PC-9 (cell line): ENCODE measurements around the gene SLC8A3. TPM values are rescaled to one million over a fixed set of nuclear protein-coding genes. Genes with fewer than 3 reads are reported as not detected.

Experiments used
- BruUV-seq: library from RNA; stranded (reverse); fragments of 400-500 nt; replicated peaks from 2 replicates; lab custom pipeline; 2021; lab: Mats Ljungman, UMichigan
- CTCF ChIA-PET: fragments of 300-600 bp; sonication (Branson Sonifier 250); formaldehyde crosslinking; loops from one replicate; lab custom pipeline; 2022; ENCODE audit warnings: antibody characterized with exemption; lab: Charles Lee
- POLR2A ChIA-PET: fragments of 300-600 bp; sonication (Branson Sonifier 250); formaldehyde crosslinking; loops from one replicate; lab custom pipeline; 2022; ENCODE audit warnings: antibody characterized with exemption; ENCODE audit not compliant: unreplicated experiment; lab: Charles Lee
- DNase-seq, 2 experiments: peaks; one replicate each; pipeline versions ENCODE4 v3.0.0 to v3.0.0-alpha.2; 2015 to 2022; ENCODE audit warnings: mixed read lengths in 1 of 2
- H2AFZ ChIP-seq: fragments of 200-600 bp; sonication (generic); 2 replicates; pipeline ENCODE4 v1.8.1; 2017; ENCODE audit warnings: antibody characterized with exemption
- H3F3A ChIP-seq: fragments of 200-600 bp; sonication (generic); 2 replicates; pipeline ENCODE4 v1.8.1; 2017; ENCODE audit warnings: antibody characterized with exemption, mild to moderate bottlenecking, low read depth; ENCODE audit not compliant: insufficient read depth
- H3K27ac ChIP-seq: fragments of 200-600 bp; sonication (generic); 2 replicates; pipeline ENCODE4 v1.6.1; 2016; ENCODE audit warnings: mixed run types
- H3K27me3 ChIP-seq: fragments of 200-600 bp; sonication (generic); 2 replicates; pipeline ENCODE4 v1.6.1; 2016; ENCODE audit warnings: low read depth, mixed run types; ENCODE audit not compliant: insufficient read depth
- H3K36me3 ChIP-seq: fragments of 200-600 bp; sonication (generic); 2 replicates; pipeline ENCODE4 v1.6.1; 2016; ENCODE audit warnings: low read depth, mixed run types
- H3K4me1 ChIP-seq: fragments of 200-600 bp; sonication (generic); replicated peaks from 2 replicates; pipeline ENCODE4 v1.6.1; 2016; ENCODE audit warnings: mixed run types; ENCODE audit not compliant: insufficient read depth
- H3K4me2 ChIP-seq: fragments of 200-600 bp; sonication (generic); 2 replicates; pipeline ENCODE4 v1.6.1; 2017; ENCODE audit warnings: mixed run types
- H3K4me3 ChIP-seq: fragments of 200-600 bp; sonication (generic); 2 replicates; pipeline ENCODE4 v1.6.1; 2016; ENCODE audit warnings: mixed run types
- H3K79me2 ChIP-seq: fragments of 200-600 bp; sonication (generic); 2 replicates; pipeline ENCODE4 v1.6.1; 2017; ENCODE audit warnings: low read depth, mixed run types
- H3K9me2 ChIP-seq: fragments of 200-600 bp; sonication (generic); 2 replicates; pipeline ENCODE4 v1.8.1; 2017; ENCODE audit warnings: mild to moderate bottlenecking; ENCODE audit not compliant: insufficient read depth
- H3K9me3 ChIP-seq: fragments of 200-600 bp; sonication (generic); 2 replicates; pipeline ENCODE4 v1.8.1; 2016; ENCODE audit warnings: low read depth; ENCODE audit not compliant: insufficient read depth
- H4K20me1 ChIP-seq: fragments of 200-600 bp; sonication (generic); 2 replicates; pipeline ENCODE4 v1.8.1; 2017; ENCODE audit not compliant: insufficient read depth
- EZH2 ChIP-seq: fragments of 200-600 bp; sonication (generic); IDR thresholded peaks from 2 replicates; pipeline ENCODE4 v1.8.0; 2017; ENCODE audit warnings: antibody characterized with exemption, low read depth
- intact Hi-C: fragments of 100-400 bp; cut with micrococcal nuclease; formaldehyde crosslinking; loops from one replicate; pipeline ENCODE4 v1.10.0; 2022; ENCODE audit not compliant: unreplicated experiment
- total RNA-seq: library from RNA; stranded (reverse); gene quantifications from 2 replicates; pipeline ENCODE4 v1.2.3, GENCODE V29; 2021
- TF ChIP-seq, protein P1 (sequence below): fragments of 200-600 bp; sonication (generic); conservative IDR thresholded peaks from 2 replicates; pipeline ENCODE4 v1.6.1; 2017; ENCODE audit warnings: mixed run types, antibody characterized with exemption, mild to moderate bottlenecking, moderate library complexity

The SLC8A3 gene
- total RNA-seq, 1 experiment from 2014 or later, result not detected

DNA sequence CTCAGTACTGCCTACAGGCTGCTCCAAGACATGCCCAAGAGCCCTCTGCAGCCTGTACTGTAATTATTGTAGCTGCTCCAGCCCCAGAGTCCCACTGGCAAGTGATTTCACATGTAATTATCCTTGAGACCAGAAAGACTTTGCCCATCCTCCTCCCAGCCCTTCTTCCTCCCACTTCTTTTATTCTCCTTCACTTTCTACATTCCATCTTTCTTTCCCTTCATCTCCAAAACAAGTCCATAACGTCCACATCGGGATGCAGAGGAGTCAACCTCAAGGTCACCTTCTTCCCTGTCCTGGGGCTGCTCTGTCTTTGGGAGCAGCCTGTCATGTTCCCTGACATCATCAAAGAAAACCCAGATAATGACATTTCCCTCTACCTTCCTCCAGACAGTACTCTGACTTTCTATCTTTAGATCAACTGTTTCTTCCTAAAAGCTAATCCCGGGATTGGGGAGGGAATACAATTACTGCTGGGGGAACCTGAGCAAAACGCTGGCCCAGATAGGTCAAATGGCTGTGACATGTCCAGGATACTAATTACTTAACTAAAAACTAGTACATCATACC, 39.1 kb downstream of the SLC8A3 start:
- no peak for TF ChIP-seq EZH2
- TF ChIP-seq, protein P1, sequence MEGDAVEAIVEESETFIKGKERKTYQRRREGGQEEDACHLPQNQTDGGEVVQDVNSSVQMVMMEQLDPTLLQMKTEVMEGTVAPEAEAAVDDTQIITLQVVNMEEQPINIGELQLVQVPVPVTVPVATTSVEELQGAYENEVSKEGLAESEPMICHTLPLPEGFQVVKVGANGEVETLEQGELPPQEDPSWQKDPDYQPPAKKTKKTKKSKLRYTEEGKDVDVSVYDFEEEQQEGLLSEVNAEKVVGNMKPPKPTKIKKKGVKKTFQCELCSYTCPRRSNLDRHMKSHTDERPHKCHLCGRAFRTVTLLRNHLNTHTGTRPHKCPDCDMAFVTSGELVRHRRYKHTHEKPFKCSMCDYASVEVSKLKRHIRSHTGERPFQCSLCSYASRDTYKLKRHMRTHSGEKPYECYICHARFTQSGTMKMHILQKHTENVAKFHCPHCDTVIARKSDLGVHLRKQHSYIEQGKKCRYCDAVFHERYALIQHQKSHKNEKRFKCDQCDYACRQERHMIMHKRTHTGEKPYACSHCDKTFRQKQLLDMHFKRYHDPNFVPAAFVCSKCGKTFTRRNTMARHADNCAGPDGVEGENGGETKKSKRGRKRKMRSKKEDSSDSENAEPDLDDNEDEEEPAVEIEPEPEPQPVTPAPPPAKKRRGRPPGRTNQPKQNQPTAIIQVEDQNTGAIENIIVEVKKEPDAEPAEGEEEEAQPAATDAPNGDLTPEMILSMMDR, result no peak
- Histone ChIP-seq H4K20me1 (no peaks in the 10 kb centered on the region), H3K9me3 (no peaks in the 10 kb centered on the region), H3K9me2 (no peaks in the 10 kb centered on the region), H3K36me3 (no peaks in the 10 kb centered on the region), H3K79me2 (no peaks in the 10 kb centered on the region), H3K4me3 (no peak overlapping the region), H3F3A (no peaks in the 10 kb centered on the region), H2AFZ (no peak overlapping the region), H3K4me1 (no peaks in the 10 kb centered on the region), H3K27ac (no peak overlapping the region), H3K4me2 (no peak overlapping the region), H3K27me3 (peaks cover 85% of the 10 kb centered on the region)
- DNase-seq, result no peak
- intact Hi-C loops, result no loop called here
- ChIA-PET POLR2A (no interaction called here), CTCF (no interaction called here)
- no TSS peak for BruUV-seq

- H3K27ac ChIP-seq, result no peak overlapping the region
- H3K4me3 ChIP-seq, result no peak overlapping the region
- no TSS peak for BruUV-seq
- intact Hi-C loops, result no loop called here
- no peaks in the 10 kb centered on the region for H3K79me2 ChIP-seq
- H3K27me3 ChIP-seq, result peaks cover 80% of the 10 kb centered on the region
- no peaks in the 10 kb centered on the region for H4K20me1 ChIP-seq
- no peaks in the 10 kb centered on the region for H3K36me3 ChIP-seq
- ChIA-PET CTCF (no interaction called here), POLR2A (interaction anchor here (0.6 kb wide), 1 partner anchor 20 kb away, joined by 4 read pairs; no protein-coding TSS in a partner anchor)
- no peaks in the 10 kb centered on the region for H3F3A ChIP-seq
- no peak for TF ChIP-seq EZH2
- TF ChIP-seq, protein P1, result no peak
- no peaks in the 10 kb centered on the region for H3K9me3 ChIP-seq
- no peak overlapping the region for H3K4me2 ChIP-seq
- no peak overlapping the region for H2AFZ ChIP-seq
- no peak for DNase-seq
- no peaks in the 10 kb centered on the region for H3K9me2 ChIP-seq
- H3K4me1 ChIP-seq, result no peaks in the 10 kb centered on the region
Observed at GRCh38 chr14:70148911-70149595, 39.7 kb downstream of the SLC8A3 start.

GRCh38 chr14:70148351-70148750, 40.4 kb downstream of the SLC8A3 start:
- peaks cover 79% of the 10 kb centered on the region for H3K27me3 ChIP-seq
- H3K9me2 ChIP-seq, result no peaks in the 10 kb centered on the region
- no peaks in the 10 kb centered on the region for H4K20me1 ChIP-seq
- H3K36me3 ChIP-seq, result no peaks in the 10 kb centered on the region
- CTCF ChIA-PET, result no interaction called here
- H3K27ac ChIP-seq, result no peak overlapping the region
- no peaks in the 10 kb centered on the region for H3K79me2 ChIP-seq
- no peaks in the 10 kb centered on the region for H3K4me1 ChIP-seq
- POLR2A ChIA-PET, result no interaction called here
- H3K4me3 ChIP-seq, result no peak overlapping the region
- DNase-seq, result no peak
- TF ChIP-seq, protein P1, result no peak
- no peak for TF ChIP-seq EZH2
- no peak overlapping the region for H2AFZ ChIP-seq
- no peaks in the 10 kb centered on the region for H3F3A ChIP-seq
- no peak overlapping the region for H3K4me2 ChIP-seq
- intact Hi-C loops, result no loop called here
- BruUV-seq, result no TSS peak
- no peaks in the 10 kb centered on the region for H3K9me3 ChIP-seq
